ENCODE results near the gene ZNF280D.
A peak's percentile ranks its signal among the peaks of the same experiment; 100 is the strongest.
"Not testable (repeated sequence)": the region's sequence is repeated elsewhere in the genome, so short reads cannot be mapped to it uniquely, and the experiment has no call there.

ZNF280D gene, protein sequence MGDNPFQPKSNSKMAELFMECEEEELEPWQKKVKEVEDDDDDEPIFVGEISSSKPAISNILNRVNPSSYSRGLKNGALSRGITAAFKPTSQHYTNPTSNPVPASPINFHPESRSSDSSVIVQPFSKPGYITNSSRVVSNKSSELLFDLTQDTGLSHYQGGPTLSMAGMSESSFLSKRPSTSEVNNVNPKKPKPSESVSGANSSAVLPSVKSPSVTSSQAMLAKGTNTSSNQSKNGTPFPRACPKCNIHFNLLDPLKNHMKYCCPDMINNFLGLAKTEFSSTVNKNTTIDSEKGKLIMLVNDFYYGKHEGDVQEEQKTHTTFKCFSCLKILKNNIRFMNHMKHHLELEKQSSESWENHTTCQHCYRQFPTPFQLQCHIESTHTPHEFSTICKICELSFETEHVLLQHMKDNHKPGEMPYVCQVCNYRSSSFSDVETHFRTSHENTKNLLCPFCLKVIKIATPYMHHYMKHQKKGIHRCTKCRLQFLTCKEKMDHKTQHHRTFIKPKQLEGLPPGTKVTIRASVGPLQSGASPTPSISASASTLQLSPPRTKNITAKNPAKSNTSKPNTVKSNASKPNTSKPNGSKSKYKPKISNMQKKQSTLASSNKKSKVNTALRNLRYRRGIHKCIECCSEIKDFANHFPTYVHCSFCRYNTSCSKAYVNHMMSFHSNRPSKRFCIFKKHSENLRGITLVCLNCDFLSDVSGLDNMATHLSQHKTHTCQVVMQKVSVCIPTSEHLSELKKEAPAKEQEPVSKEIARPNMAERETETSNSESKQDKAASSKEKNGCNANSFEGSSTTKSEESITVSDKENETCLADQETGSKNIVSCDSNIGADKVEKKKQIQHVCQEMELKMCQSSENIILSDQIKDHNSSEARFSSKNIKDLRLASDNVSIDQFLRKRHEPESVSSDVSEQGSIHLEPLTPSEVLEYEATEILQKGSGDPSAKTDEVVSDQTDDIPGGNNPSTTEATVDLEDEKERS

DNA sequence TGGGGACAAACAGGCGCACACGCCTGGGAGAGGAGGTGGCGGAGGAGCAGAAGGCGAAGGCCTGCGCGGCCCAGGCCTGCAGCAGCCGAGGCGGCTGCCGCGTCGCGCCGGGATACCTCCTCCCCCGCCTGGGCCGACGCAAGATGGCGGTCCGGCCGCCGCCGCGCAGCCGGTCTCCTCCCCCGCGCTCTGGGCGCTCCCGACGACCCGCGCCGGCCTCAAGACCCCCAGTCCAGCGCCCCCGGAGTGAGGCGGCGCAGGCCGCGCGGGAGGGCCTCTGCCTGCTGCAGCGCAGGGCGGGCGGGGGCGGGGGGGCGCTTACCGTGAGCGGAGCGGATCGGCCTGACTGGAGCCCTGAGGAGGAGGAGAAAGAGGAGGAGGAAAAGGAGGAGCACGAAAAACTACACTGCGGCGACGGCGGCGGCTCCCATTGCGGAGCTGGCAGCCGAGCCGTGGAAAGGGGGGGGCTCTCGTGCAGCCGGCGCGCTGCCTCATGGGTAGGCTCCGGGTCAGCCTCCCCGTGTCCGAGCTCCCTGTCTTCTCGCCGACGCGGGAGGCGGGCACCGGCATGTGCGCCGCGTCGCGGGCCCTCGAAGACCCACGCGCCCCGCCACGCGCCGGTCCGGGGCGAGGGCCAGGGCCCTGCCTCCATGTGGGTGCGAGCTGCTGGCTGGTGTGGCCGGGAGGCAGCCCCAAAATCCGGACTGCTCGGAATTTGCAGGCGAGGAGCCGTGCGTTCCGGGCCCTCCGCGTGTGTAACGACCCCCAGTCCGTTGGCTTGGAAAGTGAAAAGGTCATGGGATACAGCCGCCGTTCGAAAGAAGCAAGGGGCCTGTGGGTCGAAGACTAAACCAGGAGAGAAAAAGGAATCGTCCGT is at the start of gene ZNF280D:
TSS of gene ZNF280D (minus strand) at position 374 of the 877 bp plus-strand sequence. CDS start 26,400 bp downstream, outside the sequence.
- DNase-seq = peak; percentile 86 to 90

DNA sequence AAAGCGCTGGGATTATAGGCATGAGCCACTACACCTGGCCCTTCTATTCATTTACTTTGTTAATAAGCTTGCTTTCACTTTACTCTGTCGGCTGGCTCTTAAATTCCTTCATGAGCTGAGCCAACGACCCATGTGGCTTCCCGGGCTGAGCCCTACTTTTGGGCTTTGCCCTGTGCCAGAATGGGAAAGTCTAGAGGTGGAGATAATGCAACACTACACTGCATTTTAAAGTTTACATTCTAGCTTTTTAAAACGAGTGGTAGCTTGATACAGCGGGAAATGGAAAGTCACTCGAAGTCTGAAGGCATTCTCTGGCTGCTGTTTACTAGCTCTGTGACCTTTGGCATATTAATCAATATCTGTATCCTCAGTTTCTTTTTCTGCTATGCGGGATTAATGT is 49.0 kb upstream of the ZNF280D start:
- DNase-seq = no peak

DNA sequence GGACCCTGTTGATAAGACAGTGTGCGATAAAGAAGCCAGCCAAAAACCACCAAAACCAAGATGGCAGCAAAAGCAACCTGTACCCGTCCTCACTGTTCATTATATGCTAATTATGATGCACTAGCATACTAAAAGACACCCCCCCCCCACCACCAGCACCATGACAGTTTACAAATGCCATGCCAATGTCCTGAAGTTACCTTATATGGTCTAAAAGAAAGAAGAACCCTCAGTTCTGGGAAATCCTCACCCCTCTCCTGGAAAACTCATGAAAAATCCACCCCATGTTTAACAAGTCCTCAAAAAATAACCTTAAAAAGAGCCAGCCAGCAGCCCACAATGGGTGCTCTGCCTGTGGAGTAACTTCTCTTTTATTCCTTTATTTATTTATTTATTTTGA is 48.4 kb upstream of the ZNF280D start:
- no peak for DNase-seq

DNA sequence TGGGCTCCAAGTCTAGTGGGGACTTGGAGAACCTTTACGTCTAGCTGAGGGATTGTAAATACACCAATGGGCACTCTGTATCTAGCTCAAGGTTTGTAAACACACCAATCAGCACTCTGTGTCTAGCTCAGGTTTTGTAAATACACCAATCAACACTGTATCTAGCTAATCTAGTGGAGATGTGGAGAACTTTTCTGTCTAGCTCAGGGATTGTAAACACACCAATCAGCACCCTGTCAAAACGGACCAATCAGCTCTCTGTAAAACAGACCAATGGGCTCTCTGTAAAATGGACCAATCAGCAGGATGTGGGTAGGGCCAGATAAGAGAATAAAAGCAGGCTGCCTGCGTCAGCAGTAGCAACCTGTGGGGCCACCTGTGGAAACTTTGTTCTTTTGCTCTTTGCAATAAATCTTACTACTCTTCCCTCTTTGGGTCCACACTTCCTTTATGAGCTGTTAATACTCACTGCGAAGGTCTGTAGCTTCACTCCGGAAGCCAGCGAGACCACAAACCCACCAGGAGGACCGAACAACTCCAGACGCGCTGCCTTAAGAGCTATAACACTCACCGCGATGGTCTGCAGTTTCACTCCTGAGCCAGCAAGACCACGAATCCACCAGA is 46.9 kb upstream of the ZNF280D start:
- peak; percentile 91 to 93 for DNase-seq

DNA sequence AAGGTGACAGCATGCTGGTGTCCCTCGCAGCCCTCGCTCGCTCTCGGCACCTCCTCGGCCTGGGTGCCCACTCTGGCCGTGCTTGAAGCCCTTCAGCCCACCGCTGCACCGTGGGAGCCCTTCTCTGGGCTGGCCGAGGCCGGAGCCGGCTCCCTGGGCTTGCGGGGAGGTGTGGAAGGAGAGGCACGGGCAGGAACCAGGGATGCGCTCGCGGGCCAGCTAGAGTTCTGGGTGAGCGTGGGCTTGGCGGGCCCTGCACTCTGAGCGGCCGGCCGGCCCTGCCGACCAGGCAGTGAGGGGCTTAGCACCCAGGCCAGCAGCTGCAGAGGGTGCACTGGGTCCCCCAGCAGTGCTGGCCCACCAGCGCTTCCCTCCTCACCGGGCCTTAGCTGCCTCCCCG is 46.1 kb upstream of the ZNF280D start:
- DNase-seq = not testable (repeated sequence)

DNA sequence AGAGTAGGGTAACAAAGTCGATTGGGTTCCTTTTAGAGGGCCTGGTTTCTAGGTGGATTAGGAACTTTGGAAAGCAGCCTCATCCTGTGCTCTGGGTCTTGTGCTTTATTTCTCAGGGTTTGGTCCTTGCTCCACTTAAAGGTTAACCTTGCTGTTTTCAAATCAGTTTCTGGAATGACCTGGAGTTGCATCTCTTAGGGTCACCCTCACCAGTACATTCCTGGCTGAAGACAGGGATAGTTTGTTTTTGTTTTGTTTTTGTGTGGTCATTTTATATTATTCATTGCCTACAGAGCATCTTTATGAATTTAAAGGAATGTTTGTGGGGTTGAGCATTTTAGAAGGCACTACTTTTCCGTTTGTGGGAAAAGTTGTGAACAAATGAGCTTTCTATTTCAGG is 45.5 kb upstream of the ZNF280D start:
- DNase-seq = no peak

DNA sequence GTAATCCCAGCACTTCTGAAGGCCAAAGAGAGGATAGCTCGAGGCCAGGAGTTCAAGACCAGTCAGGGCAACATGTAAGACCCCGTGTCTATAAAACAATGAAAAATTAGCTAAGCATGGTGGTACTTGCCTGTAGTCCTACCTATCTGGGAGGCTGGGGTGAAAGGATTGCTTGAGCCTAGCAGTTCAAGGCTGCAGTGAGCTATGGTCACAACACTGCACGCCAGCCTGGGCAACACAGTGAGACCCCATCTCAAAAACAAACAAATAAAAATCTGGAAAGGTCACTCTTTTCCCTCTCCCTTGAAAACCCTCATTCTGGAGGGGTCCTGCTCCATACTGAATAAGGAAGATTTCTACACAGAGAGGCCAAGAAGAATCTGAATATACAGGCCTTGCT is 43.5 kb upstream of the ZNF280D start:
- DNase-seq = no peak

DNA sequence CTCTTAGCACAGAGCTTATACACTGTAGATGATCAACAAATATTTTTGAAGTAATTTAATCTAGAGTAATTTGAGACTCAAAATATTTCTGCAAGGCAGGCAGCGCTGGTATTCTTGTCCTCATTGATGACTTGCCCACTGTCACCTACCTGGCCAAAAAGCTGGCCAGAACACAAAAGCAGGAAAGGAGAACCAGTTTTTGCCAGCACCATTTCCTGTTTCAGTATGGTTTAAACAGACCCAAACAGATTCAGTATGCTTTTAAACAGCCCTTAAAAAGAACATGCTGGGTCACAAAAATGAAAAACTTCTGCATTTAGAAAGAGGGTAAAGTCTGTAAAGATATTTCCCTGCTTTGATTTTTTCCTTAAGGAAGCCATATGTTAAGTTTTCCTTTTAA is 42.3 kb upstream of the ZNF280D start:
- DNase-seq = no peak

DNA sequence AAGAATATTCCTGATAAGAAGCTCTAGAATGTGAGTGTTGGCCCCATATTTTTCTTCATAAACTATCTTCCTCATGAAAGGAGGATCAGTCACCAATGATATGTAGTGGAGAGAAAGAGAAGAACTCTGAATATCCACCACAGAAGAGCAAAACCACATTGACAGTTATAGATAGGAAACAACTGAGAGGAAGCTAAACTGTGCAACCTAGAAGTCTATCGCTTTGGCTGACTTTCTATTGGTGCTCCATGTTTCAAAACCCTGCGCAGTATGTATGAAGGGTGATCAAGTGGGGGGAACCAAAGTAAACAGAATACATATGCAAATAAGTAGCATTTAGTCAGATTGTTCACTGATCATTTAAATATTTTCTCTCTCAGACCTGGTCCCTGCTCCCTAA is 41.0 kb upstream of the ZNF280D start:
- peak; percentile 97 to 99 for DNase-seq

DNA sequence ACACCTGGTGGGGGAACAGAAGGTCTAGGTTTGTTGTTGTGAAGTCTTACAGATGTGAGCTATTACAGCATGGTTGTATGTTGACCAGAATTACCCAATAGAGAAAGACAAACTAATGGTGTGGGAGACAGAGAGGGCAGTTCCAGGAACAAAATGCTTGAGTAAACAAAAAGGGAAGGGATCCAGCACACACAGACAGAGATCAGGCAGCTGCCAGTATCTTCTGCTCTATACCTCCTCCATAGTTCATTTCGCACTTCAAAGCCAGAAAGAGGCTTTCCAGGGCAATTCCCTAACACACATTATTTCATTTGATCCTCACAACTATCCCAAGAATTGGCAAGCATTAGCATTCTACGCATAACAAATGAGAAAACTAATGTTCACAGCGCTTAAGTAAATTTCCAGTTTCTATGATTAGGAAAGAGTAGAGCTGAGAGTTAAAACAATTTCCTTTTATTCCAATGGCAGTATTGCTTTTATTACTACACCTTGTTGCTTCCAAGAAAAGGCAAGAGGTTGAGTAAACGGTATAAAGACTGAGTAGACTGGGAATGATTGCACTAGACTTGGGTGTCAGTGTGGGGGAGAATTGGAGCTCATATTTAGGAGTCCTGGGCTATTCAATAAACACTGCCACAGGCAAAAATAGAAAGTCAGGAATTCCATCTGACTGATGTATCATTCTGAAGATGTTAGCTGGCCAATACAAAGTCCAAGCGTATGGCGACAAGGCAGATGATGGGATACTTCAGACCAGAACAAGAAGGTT is 39.7 kb upstream of the ZNF280D start:
- no peak for DNase-seq

DNA sequence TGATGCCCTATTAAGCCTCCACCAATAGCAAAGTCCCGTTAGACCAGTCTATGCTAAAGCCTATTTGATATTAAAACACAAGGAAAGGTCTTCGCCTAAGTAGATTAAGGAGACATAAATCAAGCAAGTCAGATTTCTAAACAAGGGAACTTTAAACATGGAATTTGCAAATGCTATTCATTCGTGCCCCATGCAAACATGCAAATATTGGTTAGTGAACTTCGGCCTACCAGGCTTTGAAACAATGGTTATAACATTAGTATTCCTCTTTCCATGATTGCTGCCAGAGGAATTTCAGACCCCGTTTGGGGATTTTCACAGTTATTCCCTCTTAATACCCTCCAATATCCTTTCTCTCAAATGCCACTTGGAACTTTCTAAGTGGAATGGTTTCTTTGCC is 36.9 kb upstream of the ZNF280D start:
- DNase-seq = no peak

DNA sequence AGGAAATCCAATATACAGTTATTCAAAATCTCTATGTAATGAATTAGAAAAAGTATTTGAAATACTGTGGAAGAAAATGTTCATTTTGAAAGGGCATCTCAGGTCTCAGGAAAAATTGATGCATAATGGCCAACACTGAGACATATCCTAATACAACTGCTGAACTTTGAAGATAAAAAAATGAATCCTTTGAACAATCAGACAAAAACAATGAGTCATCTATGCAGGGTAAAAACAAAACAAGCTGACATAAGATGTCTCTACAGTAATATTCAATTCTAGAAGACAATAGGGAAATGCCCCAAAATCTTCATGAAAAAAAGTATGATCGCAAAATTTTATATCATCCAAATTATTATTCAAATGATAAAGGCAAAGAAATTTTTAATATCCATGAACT is 34.0 kb upstream of the ZNF280D start:
- no peak for DNase-seq

DNA sequence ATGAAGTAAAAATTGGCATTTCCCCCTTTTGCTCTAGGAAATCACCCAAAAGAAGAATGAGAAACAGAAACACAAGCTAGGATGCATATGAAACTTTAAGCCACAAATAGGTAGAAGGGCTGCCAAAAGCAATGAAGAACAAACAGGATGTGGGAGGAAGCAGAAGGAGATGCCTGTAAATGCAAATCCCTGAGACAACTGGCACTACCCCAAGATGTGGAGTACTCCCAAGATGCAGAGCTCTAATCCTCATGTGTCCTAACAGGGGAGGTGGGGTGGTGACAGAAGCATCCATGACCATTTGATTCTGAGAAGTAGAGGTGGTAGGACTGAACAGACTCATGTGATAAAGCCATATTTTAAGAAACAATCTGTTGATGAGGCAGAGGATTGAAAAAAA is 31.9 kb upstream of the ZNF280D start:
- peak; percentile 63 to 73 for DNase-seq

DNA sequence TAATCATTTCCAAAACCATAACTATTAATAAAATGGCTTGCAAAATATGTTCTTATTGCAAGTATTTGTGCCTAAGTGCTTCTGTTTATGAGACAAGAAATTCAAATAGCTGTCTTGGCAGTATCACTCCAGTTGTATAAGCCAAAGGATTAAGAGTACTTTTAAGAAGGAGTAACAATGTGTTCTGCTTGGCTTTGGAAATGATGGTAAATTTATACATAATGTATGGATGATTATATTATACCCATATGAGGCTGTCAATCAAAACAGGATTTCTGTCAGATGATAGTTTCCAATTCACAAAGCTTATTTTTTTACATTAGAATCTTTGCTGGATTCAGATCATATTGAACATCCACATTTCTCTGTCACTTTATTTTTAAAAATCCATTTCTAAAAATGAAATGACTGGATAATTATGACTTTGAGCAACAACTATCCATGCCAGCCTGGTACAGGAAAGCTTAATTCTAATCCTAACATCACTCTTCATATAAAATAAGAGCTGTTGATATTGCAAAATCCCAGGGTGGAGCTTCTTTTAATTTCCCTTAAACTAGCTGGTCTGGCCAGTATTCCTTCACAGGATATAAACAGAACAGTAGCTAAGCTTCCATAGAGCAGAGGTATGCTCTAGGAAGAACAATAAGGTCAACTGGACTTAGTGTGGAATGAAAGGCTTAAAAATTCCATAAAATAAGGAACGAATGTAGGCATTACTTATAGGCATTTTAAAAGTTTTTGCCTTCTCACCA is 30.0 kb upstream of the ZNF280D start:
- DNase-seq = no peak

DNA sequence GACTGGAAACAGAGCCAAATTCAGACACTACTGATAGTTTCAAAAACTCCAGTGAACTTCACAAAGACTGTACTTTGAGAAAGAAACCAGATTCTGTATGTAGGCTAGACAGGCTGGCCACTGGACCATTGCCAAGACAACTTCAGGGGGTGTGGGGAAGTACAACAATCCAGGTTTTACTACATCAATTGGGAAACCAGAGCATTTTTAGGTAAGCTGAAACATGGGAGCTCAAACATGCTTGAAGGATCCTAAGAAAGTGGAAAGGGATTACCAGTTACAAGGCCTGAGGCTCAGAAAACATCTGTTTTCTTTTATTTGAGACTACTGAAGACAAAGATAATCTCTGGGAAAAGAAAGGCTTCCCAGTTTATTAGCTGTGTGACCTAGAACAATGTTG is 26.9 kb upstream of the ZNF280D start:
- no peak for DNase-seq

DNA sequence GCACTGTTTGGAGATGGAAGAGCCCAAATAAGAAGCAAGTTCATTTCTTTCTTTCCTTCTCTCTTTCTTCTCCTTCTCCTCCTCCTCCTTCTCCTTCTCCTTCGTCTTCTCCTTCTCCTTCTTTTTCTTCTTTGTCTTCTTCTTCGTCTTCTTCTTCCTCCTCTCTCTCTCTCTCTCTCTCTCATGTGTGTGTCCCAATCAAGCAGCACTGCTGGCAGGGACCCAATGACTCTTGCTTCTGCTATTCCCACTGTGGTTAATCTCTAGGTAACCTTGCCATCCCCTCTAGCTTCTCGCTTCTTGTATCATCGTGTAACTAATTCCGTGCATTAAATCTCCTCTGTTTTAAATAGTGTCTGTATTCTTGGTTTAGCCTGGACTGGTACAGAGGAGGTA is 26.1 kb upstream of the ZNF280D start:
- DNase-seq = peak; percentile 22 to 37

DNA sequence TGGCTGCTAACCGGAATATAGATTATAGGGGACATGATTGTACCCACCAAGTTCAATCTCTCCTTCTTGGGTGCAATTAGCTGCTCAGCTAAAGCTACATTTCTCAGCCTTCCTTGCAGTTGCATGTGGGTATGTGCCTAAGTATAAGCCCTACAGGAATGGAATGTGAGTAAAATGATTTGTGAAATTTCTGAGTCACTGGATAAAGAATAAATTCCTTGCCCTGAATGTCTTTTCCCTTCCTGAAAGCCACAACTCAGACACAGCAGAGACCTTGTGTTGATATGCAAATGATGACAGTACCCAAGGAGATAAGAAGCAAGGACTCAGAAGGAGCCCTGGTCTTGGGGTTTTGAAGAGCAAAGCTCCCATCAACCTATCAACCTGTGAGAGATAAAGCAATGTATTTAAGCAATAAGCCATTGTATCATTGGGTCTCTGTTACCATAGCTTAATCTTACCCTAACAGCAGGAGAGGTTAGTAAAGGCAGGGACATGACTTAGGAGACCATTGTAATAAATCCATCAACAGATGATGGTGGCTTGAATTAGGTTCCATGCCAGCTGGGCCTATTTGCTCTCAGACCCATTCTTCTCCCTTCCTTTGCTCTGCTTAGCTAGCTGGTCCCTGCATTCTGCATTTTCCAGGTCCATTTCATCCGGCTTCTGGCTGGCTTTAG is 25.6 kb upstream of the ZNF280D start:
- no peak for DNase-seq

DNA sequence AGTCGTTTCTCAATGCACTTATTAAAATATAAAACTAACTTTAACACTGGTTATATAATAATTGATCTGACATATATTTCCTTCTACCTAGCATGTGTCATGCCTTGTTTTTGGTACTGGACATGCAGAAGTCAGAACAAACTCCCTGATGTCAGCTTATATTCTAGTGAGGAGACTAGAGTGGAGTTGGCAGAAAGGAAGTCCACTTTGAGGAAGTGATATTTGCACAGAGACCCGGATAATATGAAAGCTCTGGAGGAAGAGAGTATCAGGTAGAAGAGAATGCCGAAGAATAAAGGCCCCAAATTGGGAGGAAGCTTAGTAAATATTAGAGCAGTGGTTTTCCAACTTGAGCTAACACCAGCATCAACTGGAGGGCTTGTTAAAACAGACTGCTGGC is 24.6 kb upstream of the ZNF280D start:
- DNase-seq = peak; percentile 46 to 63

DNA sequence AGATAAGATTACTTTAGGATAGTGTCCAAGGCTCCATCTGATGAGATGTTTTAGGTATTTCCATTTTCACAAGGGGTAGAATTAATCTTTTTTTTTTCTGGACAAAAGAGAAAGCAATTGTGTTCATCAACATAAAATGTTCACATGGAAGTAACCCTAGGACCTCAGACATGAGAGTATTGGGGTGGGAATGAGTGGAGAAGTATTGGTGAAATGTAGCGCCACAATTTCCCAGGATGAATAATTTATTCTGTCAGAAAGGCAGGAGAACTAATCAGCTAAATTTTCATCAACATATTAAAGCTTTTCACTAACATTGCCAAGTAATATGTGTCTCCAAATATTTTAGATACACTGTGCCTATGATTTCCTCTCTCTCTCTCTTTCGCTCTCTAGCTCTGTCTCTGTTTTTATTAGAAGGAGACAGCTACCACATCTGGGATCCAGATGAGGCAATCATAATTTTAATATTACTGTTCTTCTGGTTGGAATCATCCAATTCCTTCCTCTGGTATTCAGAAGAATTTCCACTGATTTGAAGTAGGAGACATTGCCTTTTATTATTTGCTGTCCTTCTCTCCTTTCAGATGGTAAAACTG is 21.6 kb upstream of the ZNF280D start:
- no peak for DNase-seq

DNA sequence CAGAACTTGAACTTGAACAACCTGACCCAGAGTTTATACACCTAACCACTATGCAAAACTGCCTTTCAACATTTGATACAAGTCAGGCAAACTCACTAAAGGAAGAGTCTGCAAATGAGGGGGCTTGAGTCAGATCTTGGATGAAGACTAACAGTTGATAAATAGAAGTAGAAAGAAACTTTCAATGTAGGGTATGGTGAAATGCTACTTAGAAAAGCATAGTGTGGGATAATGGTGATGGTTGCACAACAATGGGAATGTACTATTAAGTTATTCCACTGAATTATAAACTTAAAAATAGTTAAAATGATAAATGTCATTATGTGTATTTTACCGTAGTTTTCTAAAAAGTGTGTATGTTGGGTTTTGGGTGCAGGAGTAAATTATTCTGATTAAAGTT is 19.7 kb upstream of the ZNF280D start:
- no peak for DNase-seq

All from Kasumi-1 (cell line).